Kidney (tissue), 14 donors: Measurements from ENCODE around the gene ATP2C2. TPM values are rescaled to one million over a fixed set of nuclear protein-coding genes. Genes with fewer than 3 reads are reported as not detected.
A peak's percentile ranks its signal among the peaks of the same experiment; 100 is the strongest.

Source experiments
- DNase-seq, 5 donors: peaks; one replicate each; pipeline ENCODE4 v3.0.0-alpha.2; 2013 to 2020
- FAIRE-seq: peaks from 2 replicates; lab custom pipeline; 2012; peaks lifted over from hg19 to GRCh38; lab: Jason Lieb, UNC
- H3K27ac ChIP-seq, 2 donors: one replicate each; pipeline ENCODE4 v1.7.0; 2013; ENCODE audit warnings: low read depth in 2 of 2, low read length in 2 of 2, inconsistent platforms in 1 of 2
- H3K27me3 ChIP-seq: one replicate; pipeline ENCODE4 v1.7.1; 2013; ENCODE audit warnings: low read length, inconsistent platforms; ENCODE audit not compliant: control insufficient read depth, insufficient read depth
- H3K36me3 ChIP-seq, 3 donors: one replicate each; pipeline versions ENCODE4 v1.7.0 to v1.7.1; 2013; ENCODE audit warnings: low read length in 3 of 3, control low read depth in 1 of 3, inconsistent platforms in 1 of 3; ENCODE audit not compliant: insufficient read depth in 3 of 3, control insufficient read depth in 2 of 3
- H3K4me1 ChIP-seq, 3 donors: one replicate each; pipeline versions ENCODE4 v1.7.0 to v1.7.1; 2013; ENCODE audit warnings: low read length in 3 of 3, inconsistent platforms in 1 of 3, low read depth in 1 of 3; ENCODE audit not compliant: control insufficient read depth in 2 of 3, insufficient read depth in 2 of 3
- H3K4me3 ChIP-seq, 3 donors: one replicate each; pipeline versions ENCODE4 v1.7.0 to v1.8.1; 2013; ENCODE audit warnings: low read length in 3 of 3, control low read depth in 1 of 3, inconsistent platforms in 1 of 3
- H3K9ac ChIP-seq, 3 donors: one replicate each; pipeline versions ENCODE4 v1.7.0 to v1.7.1; 2013; ENCODE audit warnings: low read length in 3 of 3, control low read depth in 1 of 3, inconsistent platforms in 1 of 3
- H3K9me3 ChIP-seq, 3 donors: one replicate each; pipeline versions ENCODE4 v1.7.0 to v1.7.1; 2013; ENCODE audit warnings: low read length in 3 of 3, control low read depth in 1 of 3, inconsistent platforms in 1 of 3; ENCODE audit not compliant: control insufficient read depth in 2 of 3, insufficient read depth in 1 of 3
- intact Hi-C: fragments of 100-400 bp; cut with DNase I; formaldehyde crosslinking; loops from one replicate; pipeline ENCODE4 v1.11.1; 2022
- polyA plus RNA-seq: library from polyadenylated mRNA; stranded (reverse); fragments of 350-450 nt; fragmentation: Illumina TruSeq; extraction: RNeasy Lipid Tissue Mini Kit (QIAGEN cat#74804); gene quantifications from one replicate; pipeline ENCODE4 v1.2.3, GENCODE V29; 2014; ENCODE audit warnings: low read depth, low replicate concordance; ENCODE audit not compliant: insufficient read depth
- total RNA-seq: library from RNA; stranded (reverse); fragmentation: NEBNext Ultra II Directional; extraction: Animal tissue kit (Norgen Biotek cat#: 25700); gene quantifications from one replicate; pipeline ENCODE4 v1.2.1, GENCODE V29; 2021
- TF ChIP-seq, protein P1 (sequence below): IDR thresholded peaks from 3 replicates; pipeline ENCODE4 v1.5.1; 2012; ENCODE audit warnings: mild to moderate bottlenecking, moderate library complexity, borderline replicate concordance; ENCODE audit not compliant: insufficient read depth; ENCODE audit errors: extremely low read depth
- donor health status: control.
- donor health status: control.
- donor health status: control.
- donor health status: control.
- donor health status: control.
- donor health status: DM: yes; HTN: yes; CAD: no.
- donor health status: Normal renal cell carcinoma (clear cell type).

ATP2C2 gene
- total and polyA plus RNA-seq, 2 donors from 2014 or later: 2.2 to 2.6 TPM

DNA sequence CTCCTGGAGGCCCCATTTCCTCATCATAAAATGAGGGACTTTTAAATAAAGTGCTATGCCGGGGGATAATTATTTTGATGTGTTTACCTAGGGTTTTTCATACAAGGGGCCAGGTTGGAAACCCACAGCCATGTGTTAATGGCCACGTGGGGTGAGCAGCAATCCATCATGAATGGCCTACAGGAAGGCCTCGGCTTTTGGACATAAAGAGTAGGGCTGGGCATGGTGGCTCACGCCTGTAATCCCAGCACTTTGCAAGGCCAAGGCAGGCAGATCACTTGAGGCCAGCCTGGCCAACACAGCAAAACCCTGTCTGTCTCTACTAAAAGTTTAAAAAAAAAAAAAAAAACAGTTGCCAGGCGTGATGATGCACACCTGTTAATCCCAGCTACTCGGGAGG is 95.8 kb downstream of the ATP2C2 start:
- H3K27me3 ChIP-seq: no peaks in the 10 kb centered on the region
- no peak for FAIRE-seq
- H3K36me3 ChIP-seq: peaks cover 0 to 4% (median 4%) of the 10 kb centered on the region in 3 donors
- TF ChIP-seq, protein P1, sequence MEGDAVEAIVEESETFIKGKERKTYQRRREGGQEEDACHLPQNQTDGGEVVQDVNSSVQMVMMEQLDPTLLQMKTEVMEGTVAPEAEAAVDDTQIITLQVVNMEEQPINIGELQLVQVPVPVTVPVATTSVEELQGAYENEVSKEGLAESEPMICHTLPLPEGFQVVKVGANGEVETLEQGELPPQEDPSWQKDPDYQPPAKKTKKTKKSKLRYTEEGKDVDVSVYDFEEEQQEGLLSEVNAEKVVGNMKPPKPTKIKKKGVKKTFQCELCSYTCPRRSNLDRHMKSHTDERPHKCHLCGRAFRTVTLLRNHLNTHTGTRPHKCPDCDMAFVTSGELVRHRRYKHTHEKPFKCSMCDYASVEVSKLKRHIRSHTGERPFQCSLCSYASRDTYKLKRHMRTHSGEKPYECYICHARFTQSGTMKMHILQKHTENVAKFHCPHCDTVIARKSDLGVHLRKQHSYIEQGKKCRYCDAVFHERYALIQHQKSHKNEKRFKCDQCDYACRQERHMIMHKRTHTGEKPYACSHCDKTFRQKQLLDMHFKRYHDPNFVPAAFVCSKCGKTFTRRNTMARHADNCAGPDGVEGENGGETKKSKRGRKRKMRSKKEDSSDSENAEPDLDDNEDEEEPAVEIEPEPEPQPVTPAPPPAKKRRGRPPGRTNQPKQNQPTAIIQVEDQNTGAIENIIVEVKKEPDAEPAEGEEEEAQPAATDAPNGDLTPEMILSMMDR: no peak
- DNase-seq: no peak
- intact Hi-C loops: no loop called here
- no peaks in the 10 kb centered on the region for H3K4me1 ChIP-seq
- no peak overlapping the region for H3K4me3 ChIP-seq
- H3K27ac ChIP-seq: no peak overlapping the region
- peaks cover 0 to 2% (median 0%) of the 10 kb centered on the region in 3 donors for H3K9me3 ChIP-seq
- H3K9ac ChIP-seq: no peak overlapping the region

GRCh38 chr16:84465154-84465553 is 96.8 kb downstream of the ATP2C2 start:
- Histone ChIP-seq H3K27ac (no peak overlapping the region), H3K4me3 (no peak overlapping the region), H3K4me1 (no peaks in the 10 kb centered on the region), H3K27me3 (no peaks in the 10 kb centered on the region), H3K9ac (no peak overlapping the region), H3K36me3 (peaks cover 0 to 4% (median 4%) of the 10 kb centered on the region in 3 donors), H3K9me3 (peaks cover 0 to 2% (median 0%) of the 10 kb centered on the region in 3 donors)
- TF ChIP-seq, protein P1: no peak
- intact Hi-C loops: no loop called here
- DNase-seq: no peak
- no peak for FAIRE-seq

- H3K9me3 ChIP-seq: peaks cover 0 to 2% (median 0%) of the 10 kb centered on the region in 3 donors
- DNase-seq (no peak), FAIRE-seq (no peak)
- no peaks in the 10 kb centered on the region for H3K4me1 ChIP-seq
- H3K4me3 ChIP-seq: no peak overlapping the region
- peaks cover 0 to 4% (median 4%) of the 10 kb centered on the region in 3 donors for H3K36me3 ChIP-seq
- H3K27ac ChIP-seq: no peak overlapping the region
- intact Hi-C loops: no loop called here
- TF ChIP-seq, protein P1: no peak
- no peaks in the 10 kb centered on the region for H3K27me3 ChIP-seq
- no peak overlapping the region for H3K9ac ChIP-seq
Measured at GRCh38 chr16:84466692-84467091, 98.4 kb downstream of the ATP2C2 start.

GRCh38 chr16:84467256-84467655 is 98.9 kb downstream of the ATP2C2 start:
- H3K4me1 ChIP-seq: no peaks in the 10 kb centered on the region
- peaks cover 0 to 2% (median 0%) of the 10 kb centered on the region in 3 donors for H3K9me3 ChIP-seq
- DNase-seq (peak in 1 of 5 donors; percentile 10), FAIRE-seq (no peak)
- no peaks in the 10 kb centered on the region for H3K27me3 ChIP-seq
- no peak overlapping the region for H3K27ac ChIP-seq
- H3K4me3 ChIP-seq: no peak overlapping the region
- no peak overlapping the region for H3K9ac ChIP-seq
- intact Hi-C loops: no loop called here
- H3K36me3 ChIP-seq: peaks cover 0 to 4% (median 4%) of the 10 kb centered on the region in 3 donors
- TF ChIP-seq, protein P1: no peak
